Mesenteric fat pad (tissue), 1 donor: ENCODE data around the gene CMIP. TPM values are rescaled to one million over a fixed set of nuclear protein-coding genes. Genes with fewer than 3 reads are reported as not detected.

Experiments used
- DNase-seq: peaks from one replicate; pipeline ENCODE4 v3.0.0-alpha.2; 2020; ENCODE audit warnings: low spot score
- total RNA-seq: library from RNA; stranded (reverse); fragmentation: NEBNext Ultra II Directional; extraction: Animal tissue kit (Norgen Biotek cat#: 25700); gene quantifications from one replicate; pipeline ENCODE4 v1.2.1, GENCODE V29; 2021
- donor health status: DM: yes; HTN: yes; CAD: no.

CMIP gene
- total RNA-seq, 1 donor from 2014 or later = 68.4 TPM

- no peak for DNase-seq
Observed at GRCh38 chr16:81547194-81547938, 102.8 kb downstream of the CMIP start.

- DNase-seq = no peak
Observed at GRCh38 chr16:81547939-81548216, 103.3 kb downstream of the CMIP start.

GRCh38 chr16:81548551-81548875, 103.9 kb downstream of the CMIP start:
- no peak for DNase-seq

- no peak for DNase-seq
Observed at GRCh38 chr16:81548876-81549546, 104.4 kb downstream of the CMIP start.

- DNase-seq = no peak
Observed at GRCh38 chr16:81549547-81550431, 105.2 kb downstream of the CMIP start.

- no peak for DNase-seq
Observed at GRCh38 chr16:81550432-81550808, 105.8 kb downstream of the CMIP start.

GRCh38 chr16:81551151-81551808, 106.7 kb downstream of the CMIP start:
- DNase-seq = no peak

GRCh38 chr16:81551821-81552304, 107.3 kb downstream of the CMIP start:
- DNase-seq = no peak

GRCh38 chr16:81552743-81553079, 108.1 kb downstream of the CMIP start:
- DNase-seq = no peak

- no peak for DNase-seq
Observed at GRCh38 chr16:81553080-81553813, 108.6 kb downstream of the CMIP start.

GRCh38 chr16:81553814-81554675, 109.4 kb downstream of the CMIP start:
- DNase-seq = no peak

- DNase-seq = no peak
Observed at GRCh38 chr16:81554979-81555378, 110.4 kb downstream of the CMIP start.

- no peak for DNase-seq
Observed at GRCh38 chr16:81555660-81556059, 111.1 kb downstream of the CMIP start.

GRCh38 chr16:81556715-81557284, 112.2 kb downstream of the CMIP start:
- DNase-seq = no peak

GRCh38 chr16:81558077-81558443, 113.5 kb downstream of the CMIP start:
- DNase-seq = no peak

GRCh38 chr16:81558444-81559175, 114.0 kb downstream of the CMIP start:
- no peak for DNase-seq

GRCh38 chr16:81560979-81561657, 116.5 kb downstream of the CMIP start:
- DNase-seq = no peak

- DNase-seq = no peak
Observed at GRCh38 chr16:81562174-81562849, 117.7 kb downstream of the CMIP start.
